ENCODE data around the gene ACAP3. TPM values are rescaled to one million over a fixed set of nuclear protein-coding genes. Genes with fewer than 3 reads are reported as not detected.

Gene ACAP3
- total and polyA plus RNA-seq, 8 donors = 30.8 to 73.6 (median 44.2) TPM

GRCh38 chr1:1324084-1324523 is 16.4 kb upstream of the ACAP3 start:
- Histone ChIP-seq H3K9me3 (no peaks in the 10 kb centered on the region), H3K27ac (peak overlapping the region; percentile 44 to 86), H3K4me1 (peaks cover 12 to 50% of the 10 kb centered on the region in 2 donors), H3K4me3 (peak overlapping the region; percentile 97 to 100), H3K36me3 (peaks cover 0 to 52% of the 10 kb centered on the region in 2 donors), H3K27me3 (no peaks in the 10 kb centered on the region)
- ATAC-seq (no peak), DNase-seq (no peak)
- TF ChIP-seq, protein P1, sequence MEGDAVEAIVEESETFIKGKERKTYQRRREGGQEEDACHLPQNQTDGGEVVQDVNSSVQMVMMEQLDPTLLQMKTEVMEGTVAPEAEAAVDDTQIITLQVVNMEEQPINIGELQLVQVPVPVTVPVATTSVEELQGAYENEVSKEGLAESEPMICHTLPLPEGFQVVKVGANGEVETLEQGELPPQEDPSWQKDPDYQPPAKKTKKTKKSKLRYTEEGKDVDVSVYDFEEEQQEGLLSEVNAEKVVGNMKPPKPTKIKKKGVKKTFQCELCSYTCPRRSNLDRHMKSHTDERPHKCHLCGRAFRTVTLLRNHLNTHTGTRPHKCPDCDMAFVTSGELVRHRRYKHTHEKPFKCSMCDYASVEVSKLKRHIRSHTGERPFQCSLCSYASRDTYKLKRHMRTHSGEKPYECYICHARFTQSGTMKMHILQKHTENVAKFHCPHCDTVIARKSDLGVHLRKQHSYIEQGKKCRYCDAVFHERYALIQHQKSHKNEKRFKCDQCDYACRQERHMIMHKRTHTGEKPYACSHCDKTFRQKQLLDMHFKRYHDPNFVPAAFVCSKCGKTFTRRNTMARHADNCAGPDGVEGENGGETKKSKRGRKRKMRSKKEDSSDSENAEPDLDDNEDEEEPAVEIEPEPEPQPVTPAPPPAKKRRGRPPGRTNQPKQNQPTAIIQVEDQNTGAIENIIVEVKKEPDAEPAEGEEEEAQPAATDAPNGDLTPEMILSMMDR (IDR thresholded peaks at IDR 0.05) = no peak
- intact Hi-C loops (cut with DNase I) = no loop called here

GRCh38 chr1:1322952-1323351 is 15.2 kb upstream of the ACAP3 start:
- Histone ChIP-seq H3K27me3 (no peaks in the 10 kb centered on the region), H3K4me3 (peak overlapping the region in 1 of 2 donors; percentile 13), H3K36me3 (peaks cover 0 to 51% of the 10 kb centered on the region in 2 donors), H3K9me3 (no peaks in the 10 kb centered on the region), H3K4me1 (peaks cover 19 to 62% of the 10 kb centered on the region in 2 donors), H3K27ac (no peak overlapping the region)
- TF ChIP-seq, protein P1 (IDR thresholded peaks at IDR 0.05) = no peak
- ATAC-seq (no peak), DNase-seq (no peak)
- intact Hi-C loops (cut with DNase I) = no loop called here

DNA sequence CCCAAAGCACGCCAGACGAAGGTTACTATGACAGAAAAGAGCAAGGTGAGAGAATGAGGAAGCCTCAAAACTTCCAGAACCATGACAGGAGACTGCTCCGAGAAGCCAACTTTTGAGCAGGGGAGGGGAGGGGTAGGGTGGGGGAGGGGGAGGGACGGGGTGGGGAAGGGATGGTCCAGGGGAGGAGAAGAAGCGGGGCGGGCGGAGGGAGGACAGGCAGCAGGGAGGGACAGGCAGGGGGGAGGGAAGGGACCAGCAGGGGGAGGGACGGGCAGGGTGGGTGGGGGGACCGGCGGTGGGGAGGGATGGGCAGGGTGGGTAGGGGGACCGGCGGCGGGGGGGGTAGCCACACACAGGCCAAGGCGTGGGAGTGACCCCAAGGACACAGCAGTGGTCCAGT is 14.7 kb upstream of the ACAP3 start:
- peaks cover 19 to 67% of the 10 kb centered on the region in 2 donors for H3K4me1 ChIP-seq
- no peak for ATAC-seq
- intact Hi-C loops (cut with DNase I) = no loop called here
- H3K27me3 ChIP-seq = no peaks in the 10 kb centered on the region
- TF ChIP-seq, protein P1 (IDR thresholded peaks at IDR 0.05) = no peak
- peaks cover 0 to 51% of the 10 kb centered on the region in 2 donors for H3K36me3 ChIP-seq
- H3K4me3 ChIP-seq = no peak overlapping the region
- no peak overlapping the region for H3K27ac ChIP-seq
- H3K9me3 ChIP-seq = no peaks in the 10 kb centered on the region
- no peak for DNase-seq

- no peak overlapping the region for H3K4me3 ChIP-seq
- intact Hi-C loops (cut with DNase I) = no loop called here
- TF ChIP-seq, protein P1 (IDR thresholded peaks at IDR 0.05) = no peak
- H3K9me3 ChIP-seq = no peaks in the 10 kb centered on the region
- no peak overlapping the region for H3K27ac ChIP-seq
- H3K27me3 ChIP-seq = no peaks in the 10 kb centered on the region
- ATAC-seq (no peak), DNase-seq (no peak)
- H3K36me3 ChIP-seq = peaks cover 0 to 50% of the 10 kb centered on the region in 2 donors
- peaks cover 19 to 62% of the 10 kb centered on the region in 2 donors for H3K4me1 ChIP-seq
Measured at GRCh38 chr1:1321477-1321876, 13.7 kb upstream of the ACAP3 start.

DNA sequence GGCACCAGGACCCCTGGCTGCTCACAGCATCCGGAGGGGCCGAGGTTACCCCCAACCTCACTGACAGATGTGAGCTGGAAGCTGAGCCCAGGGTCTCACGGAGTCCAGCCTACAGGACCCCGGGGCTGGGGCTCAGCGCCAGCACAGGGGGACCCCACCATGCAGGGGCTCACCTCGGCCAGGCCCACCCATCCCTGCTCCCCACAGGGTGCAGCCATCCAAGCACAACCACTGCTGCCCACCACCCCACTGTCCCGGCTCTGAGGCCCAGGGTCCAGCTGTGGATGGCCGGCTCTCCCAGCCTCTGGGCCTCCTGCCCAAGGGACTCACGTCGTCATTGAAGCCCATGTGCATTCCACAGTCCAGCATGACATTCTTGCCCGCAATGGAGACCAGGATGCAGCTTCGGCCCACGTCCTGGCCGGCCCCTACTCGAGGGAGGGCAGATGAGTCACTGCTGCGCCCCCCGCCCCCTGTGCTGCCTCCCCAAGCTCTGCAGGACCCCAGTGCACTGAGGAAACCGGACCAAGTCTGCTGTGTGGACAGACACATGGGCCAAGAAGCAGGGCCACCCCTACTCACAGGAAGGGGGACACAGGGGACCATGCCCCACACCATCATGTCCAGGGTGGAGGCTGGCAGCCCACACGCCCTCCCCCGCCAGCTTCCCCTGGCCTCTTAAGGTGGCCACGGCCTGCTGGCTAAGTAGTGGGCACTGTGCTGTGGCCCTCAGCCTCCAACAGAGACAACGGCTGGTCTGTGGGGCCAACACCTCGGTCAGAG is 13.1 kb upstream of the ACAP3 start:
- H3K9me3 ChIP-seq = no peaks in the 10 kb centered on the region
- intact Hi-C loops (cut with DNase I) = no loop called here
- no peak for ATAC-seq
- H3K36me3 ChIP-seq = peaks cover 0 to 56% of the 10 kb centered on the region in 2 donors
- H3K27ac ChIP-seq = no peak overlapping the region
- H3K4me3 ChIP-seq = no peak overlapping the region
- TF ChIP-seq, protein P1 (IDR thresholded peaks at IDR 0.05) = no peak
- H3K27me3 ChIP-seq = no peaks in the 10 kb centered on the region
- peaks cover 13 to 56% of the 10 kb centered on the region in 2 donors for H3K4me1 ChIP-seq
- DNase-seq = no peak

All from left lung (tissue), 10 donors.